ENCODE data around the gene EEF1AKMT3.
"Not testable (repeated sequence)": the region's sequence is repeated elsewhere in the genome, so short reads cannot be mapped to it uniquely, and the experiment has no call there.

Gene EEF1AKMT3

GRCh38 chr12:57769594-57769993, 2.8 kb upstream of the EEF1AKMT3 start:
- H3K27me3 ChIP-seq (replicated peaks; ENCODE audit: control insufficient read depth, insufficient read depth, low read length): no peaks in the 10 kb centered on the region; the same call in 1 of the 2 replicates
- peaks cover 4% of the 10 kb centered on the region for H3K36me3 ChIP-seq (ENCODE audit: control insufficient read depth, insufficient read depth, low read length)
- no peak overlapping the region for H3K4me3 ChIP-seq (replicated peaks; ENCODE audit: low read depth, low read length)
- no peak for DNase-seq (ENCODE audit: extremely low read depth, insufficient read length)
- no peak for TF ChIP-seq CTCF (IDR thresholded peaks at IDR 0.05; ENCODE audit: insufficient read depth, low read length, poor library complexity, severe bottlenecking)

GRCh38 chr12:57770734-57771133, 1.7 kb upstream of the EEF1AKMT3 start:
- peaks cover 4% of the 10 kb centered on the region for H3K36me3 ChIP-seq (ENCODE audit: control insufficient read depth, insufficient read depth, low read length)
- TF ChIP-seq CTCF (IDR thresholded peaks at IDR 0.05; ENCODE audit: insufficient read depth, low read length, poor library complexity, severe bottlenecking): no peak
- DNase-seq (ENCODE audit: extremely low read depth, insufficient read length): no peak
- no peaks in the 10 kb centered on the region; the same call in 1 of the 2 replicates for H3K27me3 ChIP-seq (replicated peaks; ENCODE audit: control insufficient read depth, insufficient read depth, low read length)
- H3K4me3 ChIP-seq (replicated peaks; ENCODE audit: low read depth, low read length): no peak overlapping the region; the same call in 1 of the 2 replicates

GRCh38 chr12:57771236-57771872, 1.1 kb upstream of the EEF1AKMT3 start:
- peak overlapping the region; percentile 78 for H3K4me3 ChIP-seq (replicated peaks; ENCODE audit: low read depth, low read length)
- H3K27me3 ChIP-seq (replicated peaks; ENCODE audit: control insufficient read depth, insufficient read depth, low read length): no peaks in the 10 kb centered on the region; the same call in 1 of the 2 replicates
- no peak for TF ChIP-seq CTCF (IDR thresholded peaks at IDR 0.05; ENCODE audit: insufficient read depth, low read length, poor library complexity, severe bottlenecking)
- no peak for DNase-seq (ENCODE audit: extremely low read depth, insufficient read length)
- peaks cover 4% of the 10 kb centered on the region for H3K36me3 ChIP-seq (ENCODE audit: control insufficient read depth, insufficient read depth, low read length)

DNA sequence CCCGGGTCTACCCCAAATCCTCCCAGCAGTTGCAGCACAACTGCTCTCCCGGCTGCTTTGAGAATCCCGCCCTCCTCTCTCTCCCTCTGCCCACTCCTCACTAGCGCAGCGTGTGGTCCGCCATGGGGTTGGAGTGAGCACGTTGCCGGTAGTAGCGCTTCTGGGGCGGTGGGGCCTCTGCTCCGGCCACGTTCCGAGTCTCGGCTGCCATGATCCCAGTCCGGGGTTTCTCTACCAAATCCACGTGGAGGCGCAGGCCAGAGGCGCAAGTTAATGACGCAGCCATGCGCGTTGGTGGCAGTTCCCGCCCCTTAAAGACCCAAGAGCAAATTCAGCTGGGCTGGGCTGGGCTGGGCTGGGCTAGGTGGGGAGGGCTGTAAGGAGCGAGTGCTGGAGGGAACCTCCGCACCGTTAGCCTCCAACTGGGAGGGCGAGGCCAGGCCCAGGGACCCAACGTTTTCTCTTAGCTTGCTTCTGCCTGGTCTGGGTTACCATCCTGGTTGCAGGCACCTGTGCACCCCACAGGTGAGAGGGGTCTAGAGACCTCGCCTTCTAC, 463 bp upstream of the EEF1AKMT3 start, which contains the start of gene METTL1:
METTL1 (minus strand) TSS at position 233 of the 556 bp plus-strand sequence; CDS start at position 211, 22 bp downstream.
- H3K27me3 ChIP-seq (replicated peaks; ENCODE audit: control insufficient read depth, insufficient read depth, low read length): no peaks in the 10 kb centered on the region
- H3K36me3 ChIP-seq (ENCODE audit: control insufficient read depth, insufficient read depth, low read length): peaks cover 4% of the 10 kb centered on the region
- peak within 1 kb of the TSS; percentile 78 for H3K4me3 ChIP-seq (replicated peaks; ENCODE audit: low read depth, low read length)
- no peak for TF ChIP-seq CTCF (IDR thresholded peaks at IDR 0.05; ENCODE audit: insufficient read depth, low read length, poor library complexity, severe bottlenecking)
- DNase-seq (ENCODE audit: extremely low read depth, insufficient read length): peak; percentile 93

DNA sequence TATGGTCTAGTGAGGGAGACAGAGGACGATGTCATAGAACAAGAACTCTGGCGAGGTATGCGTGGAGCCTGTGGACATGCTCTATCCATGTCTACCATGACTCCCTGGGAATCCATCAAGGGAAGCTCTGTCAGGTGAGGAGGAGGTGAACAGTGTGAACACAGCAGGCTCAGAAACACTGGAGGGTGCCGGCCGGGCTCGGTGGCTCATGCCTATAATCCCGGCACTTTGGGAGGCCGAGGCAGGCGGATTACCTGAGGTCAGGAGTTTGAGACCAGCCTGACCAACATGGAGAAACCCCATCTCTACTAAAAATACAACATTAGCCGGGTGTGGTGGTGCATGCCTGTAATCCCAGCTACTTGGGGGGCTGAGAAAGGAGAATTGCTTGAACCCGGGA, 2.2 kb downstream of the EEF1AKMT3 start:
- H3K4me3 ChIP-seq (replicated peaks; ENCODE audit: low read depth, low read length); H3K36me3 ChIP-seq (ENCODE audit: control insufficient read depth, insufficient read depth, low read length); DNase-seq (ENCODE audit: extremely low read depth, insufficient read length); H3K27me3 ChIP-seq (replicated peaks; ENCODE audit: control insufficient read depth, insufficient read depth, low read length): not testable (repeated sequence)

DNA sequence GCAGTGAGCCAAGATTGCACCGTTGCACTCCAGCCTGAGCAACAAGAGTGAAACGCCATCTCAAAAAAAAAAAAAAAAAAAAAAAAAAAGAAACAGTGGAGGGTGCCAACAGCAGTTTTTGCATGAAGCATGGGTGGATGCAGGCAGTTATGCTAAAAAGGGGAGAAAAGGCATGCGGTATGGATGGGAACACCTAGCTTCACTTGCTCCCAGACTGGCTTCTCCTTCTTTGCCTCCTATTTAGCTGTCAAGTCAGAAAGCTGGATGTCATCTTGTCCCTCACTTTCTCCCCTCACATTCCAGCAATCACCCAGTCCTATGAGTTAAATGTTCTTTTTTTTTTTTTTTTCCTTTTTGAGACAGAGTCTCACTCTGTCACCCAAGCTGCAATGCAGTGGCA, 2.6 kb downstream of the EEF1AKMT3 start:
- no peaks in the 10 kb centered on the region for H3K27me3 ChIP-seq (replicated peaks; ENCODE audit: control insufficient read depth, insufficient read depth, low read length)

More for the DNA sequence above, 2.6 kb downstream of the EEF1AKMT3 start:
- no peak for TF ChIP-seq CTCF (IDR thresholded peaks at IDR 0.05; ENCODE audit: insufficient read depth, low read length, poor library complexity, severe bottlenecking)
- DNase-seq (ENCODE audit: extremely low read depth, insufficient read length): no peak
- Histone ChIP-seq H3K4me3 (replicated peaks; ENCODE audit: low read depth, low read length) (no peak overlapping the region), H3K36me3 (ENCODE audit: control insufficient read depth, insufficient read depth, low read length) (peaks cover 2% of the 10 kb centered on the region; the same call in 1 of the 2 replicates)
